Stomach (tissue), 4 donors: ENCODE measurements around the gene CHRNA7.
"Not testable (repeated sequence)": the region's sequence is repeated elsewhere in the genome, so short reads cannot be mapped to it uniquely, and the experiment has no call there.

Source experiments
- CTCF ChIP-seq, 7 experiments: fragments of 450-650 bp in 4 of 7; fragments of 200-600 bp in 3 of 7; sonication (generic) in 3 of 7; IDR thresholded peaks; one replicate each; pipeline ENCODE4 v1.5.1; 2016 to 2019; ENCODE audit warnings: antibody characterized with exemption in 7 of 7, control low read depth in 2 of 7, mild to moderate bottlenecking in 1 of 7
- EP300 ChIP-seq: sonication (generic); formaldehyde crosslinking; IDR thresholded peaks from one replicate; pipeline ENCODE4 v1.6.1; 2017; ENCODE audit warnings: antibody characterized with exemption
- POLR2A ChIP-seq, 4 donors: fragments of 450-650 bp; IDR thresholded peaks; one replicate each; pipeline ENCODE4 v1.6.1; 2016; ENCODE audit warnings: antibody characterized with exemption in 4 of 4, control low read depth in 2 of 4, mild to moderate bottlenecking in 1 of 4, moderate library complexity in 1 of 4
- POLR2AphosphoS5 ChIP-seq, 3 donors: sonication (generic); formaldehyde crosslinking; IDR thresholded peaks; one replicate each; pipeline ENCODE4 v1.6.1; 2016; ENCODE audit warnings: antibody characterized with exemption in 3 of 3

- not testable (repeated sequence) for TF ChIP-seq CTCF (IDR thresholded peaks at IDR 0.05); POLR2AphosphoS5 (IDR thresholded peaks at IDR 0.05); POLR2A (IDR thresholded peaks at IDR 0.05); EP300
These were observed 168.6 kb downstream of the CHRNA7 start for GRCh38 chr15:32198938-32199337.
